GM12875 (cell line): Measurements from ENCODE around the gene PARD6B.

Experiments
- H3K4me3 ChIP-seq: one replicate; pipeline ENCODE4 v1.5.1; 2011; ENCODE audit warnings: low read depth, low read length, control low read depth
- TF ChIP-seq, protein P1 (sequence below): IDR thresholded peaks from 2 replicates; pipeline ENCODE4 v1.5.1; 2011; ENCODE audit warnings: low read depth, mild to moderate bottlenecking, control low read depth, inconsistent platforms, low read length, moderate library complexity, borderline replicate concordance; ENCODE audit not compliant: insufficient read depth

The PARD6B gene

GRCh38 chr20:50731055-50731929 lies at the start of gene PARD6B:
TSS of gene PARD6B (plus strand) at chr20:50731580. CDS start at chr20:50731787, 207 bp downstream.
- TF ChIP-seq, protein P1, sequence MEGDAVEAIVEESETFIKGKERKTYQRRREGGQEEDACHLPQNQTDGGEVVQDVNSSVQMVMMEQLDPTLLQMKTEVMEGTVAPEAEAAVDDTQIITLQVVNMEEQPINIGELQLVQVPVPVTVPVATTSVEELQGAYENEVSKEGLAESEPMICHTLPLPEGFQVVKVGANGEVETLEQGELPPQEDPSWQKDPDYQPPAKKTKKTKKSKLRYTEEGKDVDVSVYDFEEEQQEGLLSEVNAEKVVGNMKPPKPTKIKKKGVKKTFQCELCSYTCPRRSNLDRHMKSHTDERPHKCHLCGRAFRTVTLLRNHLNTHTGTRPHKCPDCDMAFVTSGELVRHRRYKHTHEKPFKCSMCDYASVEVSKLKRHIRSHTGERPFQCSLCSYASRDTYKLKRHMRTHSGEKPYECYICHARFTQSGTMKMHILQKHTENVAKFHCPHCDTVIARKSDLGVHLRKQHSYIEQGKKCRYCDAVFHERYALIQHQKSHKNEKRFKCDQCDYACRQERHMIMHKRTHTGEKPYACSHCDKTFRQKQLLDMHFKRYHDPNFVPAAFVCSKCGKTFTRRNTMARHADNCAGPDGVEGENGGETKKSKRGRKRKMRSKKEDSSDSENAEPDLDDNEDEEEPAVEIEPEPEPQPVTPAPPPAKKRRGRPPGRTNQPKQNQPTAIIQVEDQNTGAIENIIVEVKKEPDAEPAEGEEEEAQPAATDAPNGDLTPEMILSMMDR = no peak
- H3K4me3 ChIP-seq = peak within 1 kb of the TSS; percentile 73

DNA sequence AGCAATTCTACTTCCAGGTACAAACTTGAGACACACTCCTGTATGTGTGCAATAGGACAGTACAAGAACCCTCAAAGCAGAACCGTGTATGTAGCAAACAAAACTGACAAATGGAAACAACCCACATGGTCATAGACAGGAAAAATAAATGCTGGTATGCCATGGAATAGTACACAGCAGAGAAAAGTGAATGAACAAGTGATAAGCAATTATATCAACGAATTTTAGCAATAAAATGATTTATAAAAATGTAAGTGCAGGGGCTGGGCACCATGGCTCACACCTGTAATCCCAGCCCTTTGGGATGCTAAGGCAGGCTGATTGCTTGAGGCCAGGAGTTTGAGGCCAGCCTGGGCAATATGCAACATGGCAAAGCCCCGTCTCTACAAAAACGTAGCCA lies 49.3 kb upstream of the PARD6B start:
- no peak overlapping the region for H3K4me3 ChIP-seq

DNA sequence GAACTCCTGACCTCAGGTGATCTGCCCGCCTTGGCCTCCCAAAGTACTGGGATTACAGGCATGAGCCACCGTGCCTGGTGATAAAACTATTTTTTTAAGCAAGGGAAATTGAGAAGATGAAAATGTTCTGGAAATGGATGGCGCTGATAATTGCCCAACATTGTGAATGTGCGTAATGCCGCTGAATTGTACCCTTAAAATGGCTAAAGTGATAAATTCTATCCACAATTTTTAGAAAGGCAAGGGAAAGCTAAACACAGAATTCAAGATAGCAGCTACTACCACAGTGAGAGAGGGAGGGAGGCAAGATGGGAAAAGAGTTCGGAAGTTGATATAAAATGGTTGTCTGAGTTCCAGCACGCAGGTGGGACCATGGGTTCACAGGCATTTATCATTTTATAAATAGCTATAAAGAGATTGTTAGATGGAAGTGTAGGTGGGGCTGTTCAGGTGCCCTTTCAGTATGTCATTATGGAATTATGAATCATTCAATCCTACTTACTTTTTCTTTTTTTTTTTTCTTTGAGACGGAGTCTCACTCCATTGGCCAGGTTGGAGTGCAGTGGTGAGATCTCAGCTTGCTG lies 48.3 kb upstream of the PARD6B start:
- TF ChIP-seq, protein P1 = no peak
- no peak overlapping the region for H3K4me3 ChIP-seq

More for the DNA sequence above, 49.3 kb upstream of the PARD6B start:
- TF ChIP-seq, protein P1 = no peak

DNA sequence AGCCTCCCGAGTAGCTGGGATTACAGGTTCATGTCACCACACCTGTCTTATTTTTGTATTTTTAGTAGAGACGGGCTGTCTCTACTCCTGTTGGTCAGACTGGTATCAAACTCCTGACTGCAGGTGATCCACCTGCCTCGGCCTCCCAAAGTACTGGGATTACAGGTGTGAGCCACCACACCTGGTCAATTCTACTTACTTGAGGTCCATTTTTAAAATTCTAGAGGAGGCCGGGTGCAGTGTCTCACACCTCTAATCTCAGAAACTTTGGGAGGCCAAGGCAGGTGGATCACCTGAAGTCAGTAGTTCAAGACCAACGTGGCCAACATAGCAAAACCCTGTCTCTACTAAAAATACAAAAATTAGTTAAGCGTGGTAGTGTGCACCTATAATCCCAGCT lies 47.8 kb upstream of the PARD6B start:
- TF ChIP-seq, protein P1 = no peak
- no peak overlapping the region for H3K4me3 ChIP-seq

GRCh38 chr20:50686821-50687220 lies 44.6 kb upstream of the PARD6B start:
- H3K4me3 ChIP-seq = no peak overlapping the region
- TF ChIP-seq, protein P1 = no peak

- H3K4me3 ChIP-seq = no peak overlapping the region
- TF ChIP-seq, protein P1 = no peak
Measured at GRCh38 chr20:50688256-50688975, 43.0 kb upstream of the PARD6B start.
